ENCODE data around the gene GCLC. TPM values are rescaled to one million over a fixed set of nuclear protein-coding genes. Genes with fewer than 3 reads are reported as not detected.
A peak's percentile ranks its signal among the peaks of the same experiment; 100 is the strongest.

The GCLC gene
- polyA plus RNA-seq, 1 donor (not counting 4 experiments of a cell fraction or from before 2014, with no cell fraction given), result 73.2 TPM

DNA sequence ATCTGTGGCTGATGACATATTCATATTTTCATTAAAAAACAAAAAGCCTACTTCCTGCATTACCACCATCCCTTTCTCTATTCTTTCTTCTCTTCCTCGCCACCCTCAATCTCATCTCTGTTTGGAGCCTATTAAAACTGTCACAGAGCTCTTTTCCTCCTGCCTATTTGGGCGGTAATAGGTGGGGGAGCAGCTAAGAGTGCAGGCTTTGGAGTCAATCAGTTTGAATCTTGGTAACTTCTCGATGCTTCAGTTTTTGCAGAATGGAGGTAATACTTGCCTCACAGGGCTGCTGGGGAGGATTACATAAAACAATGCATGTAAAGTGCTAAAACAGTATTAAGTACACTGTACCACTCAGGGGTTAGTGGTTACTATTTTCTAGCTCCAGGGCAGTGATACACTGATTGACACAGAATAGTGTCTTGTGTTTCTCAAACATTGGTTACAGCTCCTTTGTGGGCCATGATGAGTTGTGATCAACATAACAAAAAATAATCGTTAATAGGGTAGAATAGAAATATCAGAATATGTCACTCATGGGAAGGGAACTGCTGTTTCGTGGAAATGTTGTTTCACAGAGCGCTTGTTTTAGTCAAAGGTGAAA, 14.0 kb downstream of the GCLC start:
- Histone ChIP-seq H3K9me3 (ENCODE audit: control insufficient read depth, low read depth, low read length) (no peaks in the 10 kb centered on the region), H3K36me3 (ENCODE audit: control insufficient read depth in 2 of 2, extremely low read depth in 1 of 2, insufficient read depth in 2 of 2, low read length in 2 of 2) (peaks cover 0 to 4% of the 10 kb centered on the region in 2 experiments), H3K9me1 (ENCODE audit: control insufficient read depth, extremely low read depth, insufficient read depth, low read length) (no peaks in the 10 kb centered on the region), H3K27ac (ENCODE audit: control insufficient read depth, insufficient read depth, low read length) (peak overlapping the region; percentile 59), H3K79me2 (ENCODE audit: control insufficient read depth, insufficient read depth, low read length) (peaks cover 86% of the 10 kb centered on the region), H3K4me2 (ENCODE audit: control insufficient read depth, extremely low read depth, insufficient read depth, low read depth, low read length) (peak overlapping the region; percentile 40), H3K9ac (ENCODE audit: control insufficient read depth, extremely low read depth, insufficient read depth, low read length) (no peak overlapping the region), H3K4me3 (ENCODE audit: control insufficient read depth in 2 of 3, extremely low read depth in 1 of 3, insufficient read depth in 2 of 3, low read depth in 1 of 3, low read length in 3 of 3) (peak overlapping the region in 1 of 3 experiments; percentile 9), H3K27me3 (ENCODE audit: control insufficient read depth, extremely low read depth, insufficient read depth, low read length) (no peaks in the 10 kb centered on the region), H3K4me1 (ENCODE audit: control insufficient read depth, extremely low read depth, insufficient read depth, low read length) (peaks cover 51% of the 10 kb centered on the region), H4K20me1 (ENCODE audit: control insufficient read depth, extremely low read depth, insufficient read depth, low read length) (no peaks in the 10 kb centered on the region), H2AFZ (ENCODE audit: control insufficient read depth, low read length) (no peak overlapping the region)
- FAIRE-seq (peak; percentile 49), DNase-seq (ENCODE audit: low read depth, low spot score) (no peak)
- dilution Hi-C loops (cut with MboI; ENCODE audit: extremely low pct_ligation_motif_present, low sequenced_read_pairs), result no loop called here
- TF ChIP-seq, protein P1, sequence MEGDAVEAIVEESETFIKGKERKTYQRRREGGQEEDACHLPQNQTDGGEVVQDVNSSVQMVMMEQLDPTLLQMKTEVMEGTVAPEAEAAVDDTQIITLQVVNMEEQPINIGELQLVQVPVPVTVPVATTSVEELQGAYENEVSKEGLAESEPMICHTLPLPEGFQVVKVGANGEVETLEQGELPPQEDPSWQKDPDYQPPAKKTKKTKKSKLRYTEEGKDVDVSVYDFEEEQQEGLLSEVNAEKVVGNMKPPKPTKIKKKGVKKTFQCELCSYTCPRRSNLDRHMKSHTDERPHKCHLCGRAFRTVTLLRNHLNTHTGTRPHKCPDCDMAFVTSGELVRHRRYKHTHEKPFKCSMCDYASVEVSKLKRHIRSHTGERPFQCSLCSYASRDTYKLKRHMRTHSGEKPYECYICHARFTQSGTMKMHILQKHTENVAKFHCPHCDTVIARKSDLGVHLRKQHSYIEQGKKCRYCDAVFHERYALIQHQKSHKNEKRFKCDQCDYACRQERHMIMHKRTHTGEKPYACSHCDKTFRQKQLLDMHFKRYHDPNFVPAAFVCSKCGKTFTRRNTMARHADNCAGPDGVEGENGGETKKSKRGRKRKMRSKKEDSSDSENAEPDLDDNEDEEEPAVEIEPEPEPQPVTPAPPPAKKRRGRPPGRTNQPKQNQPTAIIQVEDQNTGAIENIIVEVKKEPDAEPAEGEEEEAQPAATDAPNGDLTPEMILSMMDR (optimal IDR thresholded peaks at IDR 0.05 in 1 of 3, IDR thresholded peaks at IDR 0.05 in 1 of 3, conservative IDR thresholded peaks at IDR 0.05 in 1 of 3; ENCODE audit: extremely low read depth in 1 of 3, insufficient read depth in 2 of 3, low read length in 3 of 3), result no peak
- no peak for TF ChIP-seq EZH2 (IDR thresholded peaks at IDR 0.05; ENCODE audit: low read length)

DNA sequence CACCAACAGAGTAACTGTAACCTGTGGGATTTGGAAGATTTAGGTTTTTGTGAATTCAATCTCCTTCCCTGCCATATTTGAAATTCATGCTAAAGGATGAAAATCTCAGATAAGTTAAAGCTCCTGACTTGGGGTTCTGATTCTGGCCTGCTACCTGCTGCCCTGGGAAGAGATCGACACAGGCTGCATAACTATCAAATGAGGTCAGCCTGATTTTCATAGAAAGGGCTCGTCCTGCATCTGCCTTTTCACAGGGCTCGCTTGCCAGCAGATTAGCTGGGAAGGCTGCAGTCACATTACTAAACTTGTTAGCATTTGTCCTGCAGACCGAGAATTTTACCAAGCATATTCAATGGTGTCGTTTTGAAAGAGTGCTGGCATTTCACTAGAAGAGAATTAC, 14.6 kb downstream of the GCLC start:
- Histone ChIP-seq H4K20me1 (ENCODE audit: control insufficient read depth, extremely low read depth, insufficient read depth, low read length) (no peaks in the 10 kb centered on the region), H3K9me1 (ENCODE audit: control insufficient read depth, extremely low read depth, insufficient read depth, low read length) (no peaks in the 10 kb centered on the region), H3K79me2 (ENCODE audit: control insufficient read depth, insufficient read depth, low read length) (peaks cover 86% of the 10 kb centered on the region), H2AFZ (ENCODE audit: control insufficient read depth, low read length) (no peak overlapping the region), H3K4me1 (ENCODE audit: control insufficient read depth, extremely low read depth, insufficient read depth, low read length) (peaks cover 56% of the 10 kb centered on the region), H3K27me3 (ENCODE audit: control insufficient read depth, extremely low read depth, insufficient read depth, low read length) (no peaks in the 10 kb centered on the region), H3K36me3 (ENCODE audit: control insufficient read depth in 2 of 2, extremely low read depth in 1 of 2, insufficient read depth in 2 of 2, low read length in 2 of 2) (peaks cover 0 to 4% of the 10 kb centered on the region in 2 experiments), H3K27ac (ENCODE audit: control insufficient read depth, insufficient read depth, low read length) (peak overlapping the region; percentile 59), H3K4me2 (ENCODE audit: control insufficient read depth, extremely low read depth, insufficient read depth, low read depth, low read length) (peak overlapping the region; percentile 40), H3K9me3 (ENCODE audit: control insufficient read depth, low read depth, low read length) (no peaks in the 10 kb centered on the region), H3K9ac (ENCODE audit: control insufficient read depth, extremely low read depth, insufficient read depth, low read length) (no peak overlapping the region), H3K4me3 (ENCODE audit: control insufficient read depth in 2 of 3, extremely low read depth in 1 of 3, insufficient read depth in 2 of 3, low read depth in 1 of 3, low read length in 3 of 3) (no peak overlapping the region)
- dilution Hi-C loops (cut with MboI; ENCODE audit: extremely low pct_ligation_motif_present, low sequenced_read_pairs), result no loop called here
- no peak for DNase-seq (ENCODE audit: low read depth, low spot score)
- FAIRE-seq, result peak; percentile 86
- TF ChIP-seq EZH2 (IDR thresholded peaks at IDR 0.05; ENCODE audit: low read length), result no peak
- TF ChIP-seq, protein P1 (optimal IDR thresholded peaks at IDR 0.05 in 1 of 3, IDR thresholded peaks at IDR 0.05 in 1 of 3, conservative IDR thresholded peaks at IDR 0.05 in 1 of 3; ENCODE audit: extremely low read depth in 1 of 3, insufficient read depth in 2 of 3, low read length in 3 of 3), result no peak
